NCI-H128 (cell line): Measurements from ENCODE around the gene TAGLN.

Experiments used
- DNase-seq: peaks from one replicate; lab custom pipeline; 2025; ENCODE audit not compliant: unreplicated experiment; lab: John Stamatoyannopoulos, UW

Gene TAGLN

DNA sequence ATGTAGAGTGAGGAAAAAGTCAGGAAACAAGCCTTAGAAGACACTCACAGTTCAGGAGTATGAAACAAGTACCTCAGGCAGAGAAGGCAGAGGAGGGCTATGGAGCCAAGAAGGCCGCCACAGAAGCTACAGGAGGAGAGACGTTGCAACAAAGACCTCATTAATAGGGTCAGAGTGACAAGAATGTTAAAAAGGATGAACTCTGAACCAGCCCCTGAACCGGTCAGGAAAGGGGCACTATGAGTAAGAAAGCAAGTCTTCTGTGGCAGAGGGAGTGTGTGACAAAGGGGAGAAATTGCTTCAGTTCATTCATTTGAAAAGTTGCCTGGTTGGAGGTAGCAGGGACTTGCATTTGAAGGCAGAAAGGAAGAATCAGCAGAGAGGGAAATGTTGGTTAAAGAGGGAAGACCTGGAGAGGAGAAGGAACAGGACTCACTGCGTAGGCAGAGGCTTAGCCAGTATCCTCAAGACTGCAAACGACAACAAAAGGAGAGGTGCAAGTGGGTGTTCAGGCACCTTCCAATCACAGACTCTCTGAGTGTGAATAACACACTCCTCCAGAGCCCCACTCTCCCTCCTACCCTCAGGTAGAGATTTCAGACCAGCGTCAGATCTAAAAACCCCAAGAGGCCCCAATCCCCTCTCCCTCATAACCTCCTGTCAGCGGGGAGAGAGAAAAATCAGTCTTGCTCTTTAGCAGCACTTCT is 15.4 kb downstream of the TAGLN start:
- DNase-seq: no peak

DNA sequence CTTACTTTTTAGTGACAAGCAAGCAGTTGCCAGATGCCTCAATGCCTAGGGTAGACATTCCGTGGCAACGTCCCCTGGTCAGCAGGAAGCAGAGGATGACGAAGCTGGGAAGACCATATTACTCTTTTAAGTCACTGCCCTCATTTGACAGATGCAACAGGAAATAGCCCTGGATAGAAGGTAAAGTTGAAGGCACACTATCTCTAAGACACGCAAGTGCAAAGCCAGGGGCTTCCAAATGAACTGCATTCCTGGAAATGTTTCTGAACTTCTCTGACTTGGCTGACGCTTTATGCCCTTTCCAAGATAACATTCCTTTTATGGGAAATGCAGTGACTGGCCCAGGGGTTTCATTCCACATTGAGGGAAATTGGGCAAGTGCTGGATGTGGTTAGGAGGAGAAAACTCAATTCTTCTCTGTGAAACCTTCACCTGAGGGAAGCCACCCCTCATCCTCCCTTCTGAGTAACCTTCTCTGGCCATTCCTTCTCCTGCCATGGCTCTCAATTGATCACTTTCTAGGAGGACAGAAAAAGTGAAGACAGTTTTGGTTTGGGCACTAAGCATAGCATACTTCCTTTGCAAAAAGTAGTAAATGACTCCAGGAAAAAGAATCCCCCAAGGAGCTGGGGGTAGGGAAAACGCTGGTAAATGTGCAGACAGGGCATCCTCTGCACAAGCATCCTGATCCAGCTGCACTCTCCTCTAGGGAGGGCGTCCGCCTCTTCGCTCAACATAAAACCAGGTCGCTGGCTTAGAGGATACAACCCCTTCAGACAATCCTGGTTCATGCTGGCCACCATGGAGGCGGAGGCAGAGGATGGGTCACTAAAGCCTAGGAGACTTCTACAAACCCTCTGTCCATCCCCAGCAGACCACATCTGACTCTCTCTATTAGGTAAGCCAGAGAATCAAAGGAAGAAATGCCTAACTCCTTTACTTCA is 18.2 kb downstream of the TAGLN start:
- DNase-seq: no peak

- DNase-seq: no peak
These were observed 19.2 kb downstream of the TAGLN start for GRCh38 chr11:117218133-117218915.

DNA sequence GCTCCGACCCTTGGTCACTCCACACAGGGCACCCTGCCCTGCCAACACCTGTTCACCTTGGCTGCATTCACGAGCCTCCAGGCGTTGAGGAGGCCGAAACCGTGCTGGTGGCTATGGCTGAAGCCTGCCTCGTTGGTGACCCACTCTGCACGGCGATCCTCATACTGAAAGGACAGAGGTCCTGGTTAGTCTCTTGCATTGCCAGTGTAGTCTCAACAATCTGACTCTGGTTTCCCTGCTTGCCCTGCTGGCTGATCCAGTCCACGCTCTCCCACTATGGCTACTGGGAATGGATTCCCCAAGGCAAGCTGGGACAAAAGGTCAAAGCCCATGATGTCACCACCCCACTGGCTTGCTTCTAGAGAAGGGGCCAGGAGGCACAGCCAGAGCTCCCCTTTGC is 19.8 kb downstream of the TAGLN start:
- no peak for DNase-seq

DNA sequence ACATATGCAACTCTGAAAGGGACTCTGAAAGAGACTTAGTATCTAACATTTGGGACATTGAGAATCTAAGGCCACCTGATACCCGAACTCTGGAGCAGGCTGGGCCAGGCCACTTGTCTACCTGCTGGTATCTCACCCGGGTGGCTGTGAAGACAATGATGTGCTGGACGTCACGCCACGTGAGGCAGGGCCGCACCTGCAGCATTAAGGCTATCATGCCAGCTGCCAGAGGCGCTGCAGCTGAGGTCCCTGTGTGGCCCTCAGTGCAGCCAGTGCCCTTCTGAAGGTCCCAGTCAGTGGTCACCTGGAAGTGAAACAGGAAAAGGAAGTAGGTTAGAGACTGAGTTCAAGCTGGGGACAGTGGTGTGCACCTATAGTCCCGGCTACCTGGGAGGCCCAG is 20.3 kb downstream of the TAGLN start:
- DNase-seq: no peak

DNA sequence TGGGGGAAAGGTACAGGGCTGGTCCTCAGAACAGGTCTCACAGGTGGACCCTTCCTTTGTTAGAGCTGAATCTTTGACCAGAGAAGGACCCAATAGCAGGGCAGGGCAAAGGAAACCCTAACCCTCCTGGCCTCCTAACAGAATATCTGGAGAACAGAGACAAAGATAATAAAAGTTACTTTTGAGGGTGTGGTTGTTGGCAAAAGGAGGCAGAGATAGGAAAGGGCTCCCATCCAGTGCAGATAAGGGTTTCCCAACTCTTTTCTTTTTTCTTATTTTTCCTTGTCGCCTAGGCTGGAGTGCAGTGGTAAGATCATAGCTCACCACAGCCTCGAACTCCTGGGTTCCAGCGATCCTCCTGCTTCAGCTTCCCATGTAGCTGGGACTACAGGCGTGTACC is 20.8 kb downstream of the TAGLN start:
- no peak for DNase-seq

DNA sequence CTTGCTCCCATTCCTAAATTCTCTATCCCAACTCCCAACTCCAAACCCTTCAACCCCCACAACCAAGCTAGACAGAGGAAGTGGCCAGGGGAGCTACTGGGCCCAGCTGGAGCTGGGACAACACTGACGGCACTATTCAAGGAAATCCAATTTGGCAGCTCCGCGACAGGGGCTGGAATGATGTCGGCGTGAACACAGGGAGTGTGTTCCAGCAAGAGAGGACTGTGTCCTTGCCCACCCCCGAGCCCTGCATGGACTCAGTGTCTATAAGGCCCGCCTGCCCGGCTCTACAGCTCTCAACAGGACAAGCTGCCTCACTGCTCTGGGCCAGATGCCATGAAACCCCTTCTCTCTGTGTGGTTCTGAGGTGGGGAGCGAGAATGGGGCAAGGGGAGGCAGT is 21.4 kb downstream of the TAGLN start:
- DNase-seq: no peak

DNA sequence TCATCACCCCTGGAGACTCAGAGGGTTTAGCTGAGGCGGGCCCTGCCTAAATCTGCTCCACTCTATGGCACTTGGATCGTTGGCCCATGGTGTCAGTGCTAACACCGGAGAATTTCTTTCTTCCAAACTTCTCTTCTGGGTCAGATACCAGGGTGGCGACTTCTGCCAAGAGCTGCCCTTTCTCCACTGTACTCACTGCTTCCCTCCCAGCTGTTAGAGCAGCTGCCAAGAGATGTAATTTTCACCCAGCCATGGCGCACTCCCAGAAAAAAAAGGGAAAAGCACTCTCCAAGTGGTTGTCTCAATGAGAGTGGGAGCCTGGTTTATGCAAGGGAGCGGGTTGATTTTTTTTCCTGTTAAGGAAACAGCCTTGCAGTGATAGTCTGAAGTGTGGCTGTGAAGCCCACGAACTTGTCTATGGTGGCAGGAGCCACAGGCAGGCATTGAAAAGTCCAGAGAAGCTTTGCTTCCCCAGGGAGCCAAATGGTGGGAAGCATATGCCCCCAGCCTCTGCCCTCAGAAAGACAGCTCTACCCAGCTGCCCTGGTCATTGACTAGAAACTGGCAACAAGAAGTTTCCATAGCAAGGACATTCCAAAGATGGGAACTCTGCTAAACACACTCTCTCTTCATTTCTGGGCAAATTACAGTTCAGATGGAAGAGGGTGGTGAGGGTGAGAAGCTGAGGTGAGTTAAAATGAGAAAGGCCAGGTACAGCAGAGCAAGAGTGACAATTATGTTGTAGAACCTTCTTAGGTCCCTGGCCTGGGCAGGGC is 22.0 kb downstream of the TAGLN start:
- DNase-seq: no peak

DNA sequence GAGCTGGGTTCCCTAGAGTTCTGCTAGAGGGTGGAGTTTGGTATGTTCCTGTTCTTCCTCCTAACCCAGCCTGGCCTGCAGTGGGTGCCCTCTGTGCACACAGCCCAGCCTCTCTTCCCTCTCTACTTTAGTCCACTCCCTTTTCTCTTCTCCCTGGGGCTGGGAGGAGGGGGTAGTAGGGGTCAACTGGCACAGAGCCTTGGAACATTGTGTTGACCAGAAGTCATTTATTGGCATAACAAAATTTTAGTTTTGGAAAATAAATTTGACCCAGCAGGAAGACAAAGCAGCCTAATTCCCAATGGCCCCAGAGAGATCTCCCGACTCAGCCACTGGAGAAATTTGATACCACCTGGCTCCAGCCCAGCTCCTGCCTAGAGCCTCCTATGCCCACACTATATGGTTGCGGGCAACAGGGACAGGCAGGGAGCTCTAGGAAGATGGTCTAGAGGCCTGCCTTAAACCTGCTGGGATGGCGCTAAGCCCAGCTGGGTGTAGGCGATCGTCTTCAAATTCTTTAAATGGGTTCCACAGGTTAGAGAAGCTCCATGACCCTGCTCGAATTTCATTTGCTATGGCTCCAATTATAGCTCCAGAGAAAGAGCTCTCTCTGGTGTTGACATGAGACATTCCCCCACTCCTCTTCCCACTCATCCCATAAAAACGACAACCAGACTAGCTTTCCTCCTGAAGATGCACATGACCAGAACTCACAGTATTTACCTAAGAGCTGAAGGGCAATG is 22.8 kb downstream of the TAGLN start:
- DNase-seq: no peak

- DNase-seq: no peak
These were observed 24.0 kb downstream of the TAGLN start for GRCh38 chr11:117222991-117223740.

DNA sequence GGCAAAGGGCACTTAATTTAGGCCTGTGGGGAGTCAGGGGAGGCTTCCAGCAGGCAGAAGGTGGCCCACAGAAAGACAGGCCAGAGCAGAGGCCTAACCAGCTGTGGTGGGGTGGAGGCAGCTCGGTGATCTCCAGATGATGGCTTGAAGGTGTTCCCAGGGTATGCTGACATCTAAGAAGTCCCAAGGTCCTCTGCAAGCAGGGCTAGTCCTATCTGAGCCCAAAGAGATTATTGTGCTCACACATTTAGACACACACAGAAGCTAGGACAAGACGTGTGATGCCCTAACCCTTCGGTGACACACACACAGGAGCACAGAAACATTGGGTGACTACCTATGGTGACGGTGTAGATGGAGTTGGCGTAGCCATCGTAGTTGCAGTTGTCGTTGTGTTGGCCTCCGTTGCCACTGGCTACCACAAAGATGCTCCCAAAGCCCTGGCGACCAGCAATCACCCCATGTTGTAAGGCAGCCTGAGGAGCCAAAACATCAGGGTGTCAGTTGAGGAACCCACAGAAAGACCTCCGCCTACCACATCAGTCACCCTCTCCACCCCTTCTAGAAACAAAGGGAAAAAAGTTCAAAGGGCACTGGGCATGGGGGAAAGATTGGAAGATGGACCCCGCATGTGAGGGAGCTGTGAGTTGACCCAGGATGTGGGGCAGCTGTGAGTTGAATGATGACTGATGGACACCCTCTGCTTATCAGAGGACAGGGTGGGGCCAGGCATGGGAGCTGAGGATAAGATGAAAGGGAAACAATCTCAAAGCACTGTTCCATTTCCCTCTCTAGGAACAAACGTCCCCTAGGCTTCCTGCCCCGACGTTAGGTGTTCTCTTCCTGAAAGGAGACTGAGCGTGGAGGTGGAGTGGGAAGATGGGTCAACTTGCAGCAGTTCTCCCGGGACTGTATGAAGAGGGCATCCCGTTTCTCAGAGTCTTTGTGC is 24.8 kb downstream of the TAGLN start:
- DNase-seq: no peak

- DNase-seq: no peak
These were observed 26.5 kb downstream of the TAGLN start for GRCh38 chr11:117225553-117226170.

DNA sequence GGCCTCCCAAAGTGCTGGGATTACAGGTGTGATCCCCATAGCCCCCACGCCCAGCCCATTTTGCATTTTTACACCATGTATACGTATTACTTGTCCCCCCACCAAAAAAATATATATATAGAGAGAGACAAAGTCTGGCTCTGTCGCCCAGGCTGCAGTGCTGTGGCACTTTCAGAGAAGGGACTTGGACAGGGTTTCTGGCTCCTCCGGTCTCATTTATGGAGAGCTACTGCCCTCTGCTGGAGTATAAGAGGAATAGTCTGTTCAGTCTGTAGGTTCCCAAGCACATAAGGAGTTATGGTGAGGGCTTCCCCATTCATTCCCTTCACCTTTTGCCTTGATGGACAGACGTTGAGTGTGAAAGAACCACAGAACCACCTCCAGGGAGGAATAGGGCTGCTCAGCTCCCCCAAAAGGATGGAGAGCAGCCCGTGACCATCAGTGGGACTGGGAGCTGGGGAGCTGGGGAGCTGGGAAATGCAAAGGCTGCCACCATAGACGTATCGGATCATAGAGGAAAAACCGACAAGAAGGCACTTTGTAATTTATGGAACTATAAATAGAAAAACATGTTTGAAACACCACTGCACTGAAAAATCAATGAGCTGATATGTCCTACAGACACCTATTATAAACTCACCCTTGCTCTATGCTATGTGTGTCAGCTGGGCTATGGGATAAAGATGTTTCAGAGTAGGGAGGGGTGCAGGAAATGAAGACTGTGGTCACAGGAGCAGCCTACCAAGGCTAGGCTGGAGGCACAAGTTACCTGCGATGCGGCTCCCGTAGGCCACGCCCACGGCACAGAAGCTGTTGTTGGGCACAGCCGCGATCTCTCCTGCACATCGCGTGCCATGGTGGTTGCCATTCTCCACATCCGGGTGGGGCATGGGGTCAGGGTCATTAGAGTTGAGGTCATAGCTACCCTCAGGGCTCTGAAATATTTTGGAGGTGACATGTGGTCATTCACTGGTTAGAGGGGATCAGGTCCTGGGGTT is 27.5 kb downstream of the TAGLN start:
- peak; percentile 15 for DNase-seq

- DNase-seq: no peak
These were observed 28.9 kb downstream of the TAGLN start for GRCh38 chr11:117228091-117228490.

- DNase-seq: no peak
These were observed 30.2 kb downstream of the TAGLN start for GRCh38 chr11:117229411-117229810.

DNA sequence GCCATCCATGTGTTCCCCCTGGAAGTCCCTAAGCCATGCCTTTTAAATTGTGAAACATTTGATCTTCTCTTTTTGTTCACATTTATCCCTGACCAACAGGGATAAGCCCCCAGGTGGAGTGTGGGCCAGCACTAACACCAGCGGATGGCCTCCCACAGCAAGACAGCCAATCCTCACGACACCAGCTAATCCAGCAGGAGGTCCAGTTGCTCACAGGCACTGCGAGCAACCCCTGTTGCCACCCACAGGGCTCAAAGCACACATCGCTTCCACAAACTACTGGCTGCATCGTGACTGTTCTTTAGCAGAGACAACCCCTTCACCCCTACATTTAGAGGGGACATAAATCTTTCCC is 30.7 kb downstream of the TAGLN start:
- no peak for DNase-seq
